Measurements from ENCODE around the gene HEYL. TPM values are rescaled to one million over a fixed set of nuclear protein-coding genes. Genes with fewer than 3 reads are reported as not detected.

HEYL gene
- not detected for total RNA-seq

DNA sequence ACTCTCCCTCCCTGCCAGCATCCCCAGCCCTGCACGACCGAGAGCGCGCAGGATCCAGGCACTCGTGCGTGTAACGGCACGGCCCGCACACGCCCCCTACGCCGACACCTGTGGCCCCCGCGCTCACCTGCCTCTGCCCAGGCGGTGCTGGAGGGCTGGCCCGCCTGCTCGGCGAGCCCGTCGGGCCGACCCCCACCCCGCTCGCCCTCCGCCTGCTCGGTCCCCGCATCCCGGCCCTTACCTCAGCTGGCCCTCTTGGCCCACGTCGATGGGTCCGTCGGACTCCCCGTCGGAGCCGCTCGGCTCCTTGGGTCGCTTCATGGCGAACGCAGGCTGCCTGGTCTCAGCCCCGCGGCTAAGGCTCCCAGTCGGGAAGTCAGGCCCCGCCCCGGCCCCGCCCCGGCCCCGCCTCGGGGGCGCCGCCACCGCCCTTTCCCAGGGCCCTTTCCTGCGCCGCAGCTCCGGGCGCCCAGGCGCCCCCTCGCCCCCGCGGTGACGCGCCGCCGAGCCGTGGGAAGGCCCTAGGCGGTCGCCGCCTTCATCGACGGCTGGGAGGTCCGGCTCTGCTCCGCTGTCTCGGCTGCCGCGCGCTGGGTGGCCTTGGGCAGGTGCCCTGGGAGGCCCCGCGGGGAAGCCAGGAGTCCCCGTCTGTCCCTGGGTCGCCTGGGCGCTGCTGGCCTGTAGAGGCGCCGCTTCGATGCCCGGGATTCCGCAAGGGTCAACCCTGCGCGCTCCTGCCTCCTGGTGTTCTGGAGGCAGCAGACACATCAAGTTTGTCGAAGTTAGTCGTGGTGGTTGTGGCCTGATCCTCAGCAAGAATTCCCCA lies at the start of gene HEYL:
Gene HEYL, minus strand, starts transcription at position 339 of the 826 bp plus-strand sequence. Its CDS starts 18 bp downstream, at position 321.
- ChIA-PET POLR2A (no interaction called here), CTCF (no interaction called here)
- Mint-ChIP-seq H3K27ac (no peak within 1 kb of the TSS), H3K4me3 (peak within 1 kb of the TSS; percentile 38), H3K36me3 (ENCODE audit: low read depth) (no peaks in the 10 kb centered on the region), H3K4me1 (peaks cover 6% of the 10 kb centered on the region), H3K9me3 (no peaks in the 10 kb centered on the region), H3K27me3 (peaks cover 24% of the 10 kb centered on the region)
- peak; percentile 57 for DNase-seq

GRCh38 chr1:39689214-39689613 lies 49.8 kb upstream of the HEYL start:
- Mint-ChIP-seq H3K27ac (no peak overlapping the region), H3K27me3 (peaks cover 59% of the 10 kb centered on the region), H3K9me3 (no peaks in the 10 kb centered on the region), H3K4me1 (peaks cover 34% of the 10 kb centered on the region), H3K36me3 (ENCODE audit: low read depth) (no peaks in the 10 kb centered on the region), H3K4me3 (no peak overlapping the region)
- no peak for DNase-seq
- ChIA-PET POLR2A (no interaction called here), CTCF (interaction anchor here (0.6 to 1.8 kb wide), 6 partner anchors 8 to 552 kb away, joined by 3 to 5 read pairs (median 4); no protein-coding TSS in a partner anchor)

DNA sequence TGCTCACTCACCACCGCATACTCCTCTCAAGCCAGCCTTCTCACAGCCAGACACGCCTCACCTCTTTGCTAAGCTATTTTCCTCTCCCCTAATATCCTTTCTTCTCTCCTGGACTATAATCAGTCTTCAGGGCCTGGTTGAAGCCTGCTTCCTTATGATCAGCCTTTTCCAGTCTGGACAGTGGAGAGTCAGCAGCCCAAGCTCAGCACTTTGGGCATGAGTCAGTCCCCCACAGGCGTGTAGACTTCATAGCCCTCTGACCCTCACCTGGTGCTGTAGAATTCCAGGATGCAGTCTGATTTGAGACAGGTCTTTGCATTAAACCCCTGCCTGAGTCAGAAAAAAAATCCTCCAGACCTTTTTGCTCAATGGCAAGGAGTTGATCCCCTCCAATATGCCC lies 49.3 kb upstream of the HEYL start:
- H3K36me3 Mint-ChIP-seq (ENCODE audit: low read depth), result no peaks in the 10 kb centered on the region
- H3K27ac Mint-ChIP-seq, result no peak overlapping the region
- peaks cover 36% of the 10 kb centered on the region for H3K4me1 Mint-ChIP-seq
- ChIA-PET CTCF (interaction anchor here (0.6 to 1.8 kb wide), 3 partner anchors 11 to 37 kb away, joined by 3 to 4 read pairs (median 3); no protein-coding TSS in a partner anchor), POLR2A (no interaction called here)
- peaks cover 57% of the 10 kb centered on the region for H3K27me3 Mint-ChIP-seq
- H3K9me3 Mint-ChIP-seq, result no peaks in the 10 kb centered on the region
- H3K4me3 Mint-ChIP-seq, result no peak overlapping the region
- DNase-seq, result no peak

DNA sequence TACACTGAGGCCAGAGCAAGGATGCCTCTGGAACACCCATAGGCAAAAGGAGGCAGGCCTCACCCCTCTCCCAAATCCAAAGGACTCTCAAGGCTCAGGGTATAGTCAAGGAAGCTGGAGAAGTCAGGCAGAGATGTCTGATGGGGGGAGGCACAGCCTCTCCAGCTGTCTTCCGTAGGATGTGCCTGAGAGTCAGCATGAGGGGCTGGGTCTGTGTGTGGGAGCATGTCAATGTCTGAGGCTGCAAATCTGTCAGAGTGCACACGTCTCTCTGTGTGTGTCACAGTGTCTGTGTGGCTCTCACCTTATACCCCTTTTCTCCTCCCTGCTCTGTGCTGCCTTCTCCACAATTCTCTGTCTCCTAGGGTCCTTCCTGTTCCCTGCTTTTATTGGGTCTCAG lies 47.8 kb upstream of the HEYL start:
- no peaks in the 10 kb centered on the region for H3K9me3 Mint-ChIP-seq
- peaks cover 2% of the 10 kb centered on the region for H3K36me3 Mint-ChIP-seq (ENCODE audit: low read depth)
- peaks cover 56% of the 10 kb centered on the region for H3K27me3 Mint-ChIP-seq
- no peak for DNase-seq
- no peak overlapping the region for H3K27ac Mint-ChIP-seq
- ChIA-PET CTCF (interaction anchor here (0.7 kb wide), 1 partner anchor 110 kb away, joined by 3 read pairs; no protein-coding TSS in a partner anchor), POLR2A (no interaction called here)
- H3K4me1 Mint-ChIP-seq, result peaks cover 31% of the 10 kb centered on the region
- H3K4me3 Mint-ChIP-seq, result no peak overlapping the region

GRCh38 chr1:39685071-39685470 lies 45.6 kb upstream of the HEYL start:
- H3K27ac Mint-ChIP-seq, result no peak overlapping the region
- no peak overlapping the region for H3K4me3 Mint-ChIP-seq
- peaks cover 2% of the 10 kb centered on the region for H3K36me3 Mint-ChIP-seq (ENCODE audit: low read depth)
- no peak for DNase-seq
- H3K4me1 Mint-ChIP-seq, result peaks cover 23% of the 10 kb centered on the region
- ChIA-PET POLR2A (no interaction called here), CTCF (no interaction called here)
- H3K27me3 Mint-ChIP-seq, result peaks cover 46% of the 10 kb centered on the region
- no peaks in the 10 kb centered on the region for H3K9me3 Mint-ChIP-seq

DNA sequence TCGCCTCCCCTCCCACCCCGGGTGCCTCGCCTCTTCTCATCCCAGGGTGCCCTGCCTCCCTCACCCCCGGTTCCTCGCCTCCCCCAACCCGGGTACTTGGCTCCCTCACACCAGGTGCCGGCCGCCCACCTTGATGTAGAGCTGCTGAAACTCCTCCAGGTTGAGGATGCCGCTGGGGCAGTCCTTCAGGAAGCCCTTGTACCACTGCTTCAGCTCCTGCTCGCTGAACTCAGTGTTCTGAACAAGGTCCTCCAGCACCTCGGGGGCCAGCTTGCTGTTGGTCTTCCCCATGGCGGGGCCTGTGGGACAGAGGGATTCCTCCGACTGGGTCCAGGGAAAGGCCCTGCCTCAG lies 44.8 kb upstream of the HEYL start:
- Mint-ChIP-seq H3K9me3 (no peaks in the 10 kb centered on the region), H3K4me1 (peaks cover 17% of the 10 kb centered on the region), H3K36me3 (ENCODE audit: low read depth) (peaks cover 2% of the 10 kb centered on the region), H3K4me3 (no peak overlapping the region), H3K27me3 (peaks cover 39% of the 10 kb centered on the region), H3K27ac (no peak overlapping the region)
- ChIA-PET CTCF (interaction anchor here (1.0 kb wide), 1 partner anchor 26 kb away, joined by 5 read pairs; no protein-coding TSS in a partner anchor), POLR2A (no interaction called here)
- DNase-seq, result no peak

GRCh38 chr1:39683591-39684312 lies 44.3 kb upstream of the HEYL start:
- Mint-ChIP-seq H3K27ac (no peak overlapping the region), H3K9me3 (no peaks in the 10 kb centered on the region), H3K4me1 (peaks cover 16% of the 10 kb centered on the region), H3K4me3 (no peak overlapping the region), H3K27me3 (peaks cover 37% of the 10 kb centered on the region), H3K36me3 (ENCODE audit: low read depth) (peaks cover 2% of the 10 kb centered on the region)
- ChIA-PET CTCF (interaction anchor here (1.0 kb wide), 1 partner anchor 26 kb away, joined by 5 read pairs; no protein-coding TSS in a partner anchor), POLR2A (no interaction called here)
- peak; percentile 38 for DNase-seq

DNA sequence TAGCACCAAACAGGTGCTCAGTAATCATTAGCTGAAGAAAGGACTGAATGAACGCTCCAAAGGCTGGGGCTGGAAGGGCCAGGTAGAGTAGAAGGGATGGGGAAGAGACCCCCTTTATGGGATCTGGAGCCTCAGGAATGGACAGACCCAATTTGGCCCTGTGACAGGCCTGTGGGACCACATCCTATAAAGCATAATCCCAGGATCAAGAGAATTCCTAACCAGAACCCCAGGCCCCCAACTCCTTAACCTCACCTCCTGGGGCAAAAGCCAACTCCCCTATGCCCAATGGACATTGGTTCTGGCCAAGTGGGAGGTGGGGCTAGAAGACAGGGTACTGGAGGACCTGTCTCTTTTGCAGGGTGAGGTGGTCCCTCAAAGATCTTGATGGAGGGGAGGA lies 42.6 kb upstream of the HEYL start:
- H3K27ac Mint-ChIP-seq, result no peak overlapping the region
- no peak overlapping the region for H3K4me3 Mint-ChIP-seq
- CTCF ChIA-PET, result interaction anchor here (1.0 kb wide), 1 partner anchor 117 kb away, joined by 3 read pairs; no protein-coding TSS in a partner anchor
- DNase-seq, result no peak
- H3K36me3 Mint-ChIP-seq (ENCODE audit: low read depth), result peaks cover 2% of the 10 kb centered on the region
- POLR2A ChIA-PET, result no interaction called here
- peaks cover 28% of the 10 kb centered on the region for H3K27me3 Mint-ChIP-seq
- H3K9me3 Mint-ChIP-seq, result no peaks in the 10 kb centered on the region
- peaks cover 16% of the 10 kb centered on the region for H3K4me1 Mint-ChIP-seq

GRCh38 chr1:39681294-39681693 lies 41.9 kb upstream of the HEYL start:
- no peak overlapping the region for H3K4me3 Mint-ChIP-seq
- DNase-seq, result no peak
- peaks cover 26% of the 10 kb centered on the region for H3K27me3 Mint-ChIP-seq
- peaks cover 16% of the 10 kb centered on the region for H3K4me1 Mint-ChIP-seq
- ChIA-PET CTCF (interaction anchor here (0.8 to 1.7 kb wide), 5 partner anchors 8 to 118 kb away, joined by 3 to 5 read pairs (median 4); partner anchors contain the start of gene HPCAL4), POLR2A (no interaction called here)
- no peak overlapping the region for H3K27ac Mint-ChIP-seq
- H3K9me3 Mint-ChIP-seq, result no peaks in the 10 kb centered on the region
- H3K36me3 Mint-ChIP-seq (ENCODE audit: low read depth), result peaks cover 2% of the 10 kb centered on the region

GRCh38 chr1:39680751-39681150 lies 41.3 kb upstream of the HEYL start:
- Mint-ChIP-seq H3K9me3 (no peaks in the 10 kb centered on the region), H3K27me3 (peaks cover 24% of the 10 kb centered on the region), H3K4me3 (no peak overlapping the region), H3K36me3 (ENCODE audit: low read depth) (peaks cover 2% of the 10 kb centered on the region), H3K27ac (no peak overlapping the region), H3K4me1 (peaks cover 16% of the 10 kb centered on the region)
- CTCF ChIA-PET, result interaction anchor here (0.8 to 1.7 kb wide), 4 partner anchors 10 to 39 kb away, joined by 4 read pairs; partner anchors contain the start of gene HPCAL4
- no peak for DNase-seq
- POLR2A ChIA-PET, result no interaction called here

- peaks cover 15% of the 10 kb centered on the region for H3K4me1 Mint-ChIP-seq
- H3K27ac Mint-ChIP-seq, result no peak overlapping the region
- no peaks in the 10 kb centered on the region for H3K9me3 Mint-ChIP-seq
- ChIA-PET POLR2A (no interaction called here), CTCF (interaction anchor here (0.7 to 1.7 kb wide), 4 partner anchors 9 to 40 kb away, joined by 3 to 4 read pairs (median 4); partner anchors contain the start of gene NT5C1A)
- no peak for DNase-seq
- H3K4me3 Mint-ChIP-seq, result no peak overlapping the region
- H3K27me3 Mint-ChIP-seq, result peaks cover 21% of the 10 kb centered on the region
- peaks cover 2% of the 10 kb centered on the region for H3K36me3 Mint-ChIP-seq (ENCODE audit: low read depth)
Observed at GRCh38 chr1:39679821-39680220, 40.4 kb upstream of the HEYL start.

GRCh38 chr1:39678889-39679288 lies 39.4 kb upstream of the HEYL start:
- DNase-seq, result no peak
- peaks cover 2% of the 10 kb centered on the region for H3K36me3 Mint-ChIP-seq (ENCODE audit: low read depth)
- no peak overlapping the region for H3K27ac Mint-ChIP-seq
- no peaks in the 10 kb centered on the region for H3K9me3 Mint-ChIP-seq
- no peak overlapping the region for H3K4me3 Mint-ChIP-seq
- ChIA-PET POLR2A (no interaction called here), CTCF (interaction anchor here (1.8 kb wide), 1 partner anchor 11 kb away, joined by 4 read pairs; no protein-coding TSS in a partner anchor)
- peaks cover 10% of the 10 kb centered on the region for H3K4me1 Mint-ChIP-seq
- peaks cover 20% of the 10 kb centered on the region for H3K27me3 Mint-ChIP-seq

DNA sequence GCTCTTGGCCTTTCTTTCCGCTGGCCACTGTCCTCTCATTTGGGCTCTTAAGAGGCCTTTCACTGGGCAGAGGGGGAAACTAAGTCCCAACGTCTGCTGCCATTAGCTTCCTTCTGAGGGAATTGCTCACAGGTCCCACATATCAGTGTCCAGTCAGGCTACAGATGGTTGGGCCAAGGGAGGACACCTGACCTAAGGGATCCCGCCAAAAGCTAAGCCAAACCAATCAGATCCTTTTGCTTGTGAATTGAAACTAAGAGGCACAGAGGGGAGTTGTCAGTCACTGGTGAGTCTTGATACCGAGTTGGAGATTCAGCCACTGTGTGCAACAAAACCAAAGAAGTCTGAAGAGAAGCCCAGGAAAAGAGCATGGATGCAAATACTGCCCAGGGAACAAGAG lies 38.2 kb upstream of the HEYL start:
- POLR2A ChIA-PET, result no interaction called here
- H3K9me3 Mint-ChIP-seq, result no peaks in the 10 kb centered on the region
- no peak overlapping the region for H3K4me3 Mint-ChIP-seq
- H3K27ac Mint-ChIP-seq, result no peak overlapping the region
- H3K27me3 Mint-ChIP-seq, result peaks cover 28% of the 10 kb centered on the region
- H3K4me1 Mint-ChIP-seq, result peaks cover 9% of the 10 kb centered on the region
- CTCF ChIA-PET, result interaction anchor here (1.8 kb wide), 1 partner anchor 12 kb away, joined by 4 read pairs; no protein-coding TSS in a partner anchor
- no peaks in the 10 kb centered on the region for H3K36me3 Mint-ChIP-seq (ENCODE audit: low read depth)
- no peak for DNase-seq
